ENCODE measurements around the gene UTP14A. TPM values are rescaled to one million over a fixed set of nuclear protein-coding genes. Genes with fewer than 3 reads are reported as not detected.
A peak's percentile ranks its signal among the peaks of the same experiment; 100 is the strongest.

Gene UTP14A
- total RNA-seq, 1 donor from 2014 or later = 13.5 TPM

- DNase-seq (ENCODE audit: low read depth in 2 of 2) = no peak
Measured at GRCh38 chrX:129940721-129941120, 34.8 kb downstream of the UTP14A start.

- no peak for DNase-seq (ENCODE audit: low read depth in 2 of 2)
Measured at GRCh38 chrX:129945131-129945530, 39.2 kb downstream of the UTP14A start.

GRCh38 chrX:129953334-129953648, 47.3 kb downstream of the UTP14A start:
- DNase-seq (ENCODE audit: low read depth in 2 of 2) = no peak

- DNase-seq (ENCODE audit: low read depth in 2 of 2) = no peak
Measured at GRCh38 chrX:129953881-129954280, 47.9 kb downstream of the UTP14A start.

GRCh38 chrX:129954804-129955203, 48.8 kb downstream of the UTP14A start:
- no peak for DNase-seq (ENCODE audit: low read depth in 2 of 2)

GRCh38 chrX:129955682-129956081, 49.7 kb downstream of the UTP14A start:
- no peak for DNase-seq (ENCODE audit: low read depth in 2 of 2)

GRCh38 chrX:129956145-129956544, 50.2 kb downstream of the UTP14A start:
- DNase-seq (ENCODE audit: low read depth in 2 of 2) = no peak

- no peak for DNase-seq (ENCODE audit: low read depth in 2 of 2)
Measured at GRCh38 chrX:129956765-129957164, 50.8 kb downstream of the UTP14A start.

GRCh38 chrX:129957241-129958082, 51.5 kb downstream of the UTP14A start:
- DNase-seq (ENCODE audit: low read depth in 2 of 2) = peak in 1 of 2 donors; percentile 38

GRCh38 chrX:129958083-129958465, 52.1 kb downstream of the UTP14A start:
- no peak for DNase-seq (ENCODE audit: low read depth in 2 of 2)

GRCh38 chrX:129958814-129959492, 53.0 kb downstream of the UTP14A start:
- DNase-seq (ENCODE audit: low read depth in 2 of 2) = no peak

GRCh38 chrX:129959493-129959832, 53.5 kb downstream of the UTP14A start:
- no peak for DNase-seq (ENCODE audit: low read depth in 2 of 2)

- DNase-seq (ENCODE audit: low read depth in 2 of 2) = peak in 1 of 2 donors; percentile 17
Measured at GRCh38 chrX:129961180-129962083, 55.5 kb downstream of the UTP14A start.

- DNase-seq (ENCODE audit: low read depth in 2 of 2) = no peak
Measured at GRCh38 chrX:129963729-129964128, 57.8 kb downstream of the UTP14A start.

GRCh38 chrX:129965166-129965565, 59.2 kb downstream of the UTP14A start:
- DNase-seq (ENCODE audit: low read depth in 2 of 2) = no peak

GRCh38 chrX:129968968-129969367, 63.0 kb downstream of the UTP14A start:
- no peak for DNase-seq (ENCODE audit: low read depth in 2 of 2)

- no peak for DNase-seq (ENCODE audit: low read depth in 2 of 2)
Measured at GRCh38 chrX:129976441-129976840, 70.5 kb downstream of the UTP14A start.

Other genes starting within 250 kb of the UTP14A start
- gene XPNPEP2, start 167.2 kb upstream of the UTP14A start, total RNA-seq = not detected in 2 replicates
- gene SASH3, start 126.2 kb upstream of the UTP14A start, total RNA-seq = not detected in 2 replicates
- gene ZDHHC9, start 62.3 kb upstream of the UTP14A start, total RNA-seq = 12.7 and 14.9 TPM in 2 replicates
- gene BCORL1, start 76.5 kb downstream of the UTP14A start, total RNA-seq = 1.7 and 4.2 TPM in 2 replicates
- gene ELF4, start 204.3 kb downstream of the UTP14A start, total RNA-seq = 9.8 and 14.3 TPM in 2 replicates

Measured in dermis microvascular lymphatic vessel endothelial cell (primary cell).